SK-N-SH treated with all-trans-retinoic acid at 6 μM for 48 hours (cell line): Measurements from ENCODE around the gene ZNF536.

Experiments used
- ATAC-seq: fragments of 200-7000 bp; cut with Tn5 transposase; 3 replicates; pipeline ENCODE4 v1.9.1; 2020; ENCODE audit warnings: mild to moderate bottlenecking, moderate library complexity
- ARNTL ChIP-seq: fragments of 450-650 bp; formaldehyde crosslinking; IDR thresholded peaks from 2 replicates; pipeline ENCODE4 v1.5.0; 2020; ENCODE audit warnings: low read depth, mild to moderate bottlenecking, moderate library complexity, borderline replicate concordance
- BACH2 ChIP-seq: fragments of 250-450 bp; sonication (Bioruptor Pico); IDR thresholded peaks from 2 replicates; pipeline ENCODE4 v1.9.0; 2021; ENCODE audit warnings: mild to moderate bottlenecking, borderline replicate concordance
- CREB5 ChIP-seq: fragments of 250-450 bp; sonication (Bioruptor Pico); IDR thresholded peaks from 2 replicates; pipeline ENCODE4 v1.5.1; 2020; ENCODE audit warnings: low read depth, mild to moderate bottlenecking, moderate library complexity
- CSDC2 ChIP-seq: fragments of 250-450 bp; sonication (Bioruptor Pico); IDR thresholded peaks from 2 replicates; pipeline ENCODE4 v1.5.0; 2020; ENCODE audit warnings: mild to moderate bottlenecking, moderate library complexity
- CSRNP3 ChIP-seq: fragments of 250-450 bp; sonication (Bioruptor Pico); IDR thresholded peaks from 2 replicates; pipeline ENCODE4 v1.5.1; 2021; ENCODE audit warnings: mild to moderate bottlenecking, moderate library complexity
- ESRRG ChIP-seq: fragments of 250-450 bp; sonication (Bioruptor Pico); IDR thresholded peaks from 2 replicates; pipeline ENCODE4 v1.6.1; 2021; ENCODE audit warnings: mild to moderate bottlenecking
- GLIS3 ChIP-seq: fragments of 250-450 bp; sonication (Bioruptor Pico); IDR thresholded peaks from 2 replicates; pipeline ENCODE4 v1.5.0; 2020; ENCODE audit warnings: mild to moderate bottlenecking, moderate library complexity
- OSR1 ChIP-seq: fragments of 250-450 bp; sonication (Bioruptor Pico); IDR thresholded peaks from 2 replicates; pipeline ENCODE4 v1.8.0; 2022; ENCODE audit warnings: moderate library complexity, mild to moderate bottlenecking, inconsistent platforms
- PATZ1 ChIP-seq: fragments of 250-450 bp; sonication (Bioruptor Pico); IDR thresholded peaks from 2 replicates; pipeline ENCODE4 v1.8.0; 2020; ENCODE audit warnings: mild to moderate bottlenecking, moderate library complexity, borderline replicate concordance
- POU6F1 ChIP-seq: fragments of 250-450 bp; sonication (Bioruptor Pico); IDR thresholded peaks from 2 replicates; pipeline ENCODE4 v1.8.0; 2021; ENCODE audit warnings: low read depth, mild to moderate bottlenecking, moderate library complexity, borderline replicate concordance
- PPARA ChIP-seq: fragments of 250-450 bp; sonication (Bioruptor Pico); IDR thresholded peaks from 2 replicates; pipeline ENCODE4 v1.5.0; 2020; ENCODE audit warnings: mild to moderate bottlenecking, borderline replicate concordance
- RARB ChIP-seq: fragments of 250-450 bp; sonication (Bioruptor Pico); IDR thresholded peaks from 2 replicates; pipeline ENCODE4 v1.8.0; 2021; ENCODE audit warnings: mild to moderate bottlenecking, moderate library complexity
- SNAI2 ChIP-seq: fragments of 250-450 bp; sonication (Bioruptor Pico); IDR thresholded peaks from 2 replicates; pipeline ENCODE4 v1.5.0; 2020; ENCODE audit warnings: mild to moderate bottlenecking, moderate library complexity
- TCF4 ChIP-seq: fragments of 250-450 bp; sonication (Bioruptor Pico); IDR thresholded peaks from 2 replicates; pipeline ENCODE4 v1.8.0; 2021; ENCODE audit warnings: mild to moderate bottlenecking, moderate library complexity, borderline replicate concordance
- TOX ChIP-seq: fragments of 250-450 bp; sonication (Bioruptor Pico); IDR thresholded peaks from 2 replicates; pipeline ENCODE4 v1.8.0; 2021; ENCODE audit warnings: mild to moderate bottlenecking, moderate library complexity, borderline replicate concordance
- TSHZ2 ChIP-seq: fragments of 250-450 bp; sonication (Bioruptor Pico); IDR thresholded peaks from 2 replicates; pipeline ENCODE4 v1.5.0; 2020; ENCODE audit warnings: mild to moderate bottlenecking, moderate library complexity
- ZFP30 ChIP-seq: fragments of 450-650 bp; formaldehyde crosslinking; IDR thresholded peaks from 2 replicates; pipeline ENCODE4 v1.5.0; 2022; ENCODE audit warnings: mild to moderate bottlenecking, moderate library complexity
- ZNF565 ChIP-seq: fragments of 450-650 bp; formaldehyde crosslinking; conservative IDR thresholded peaks from 2 replicates; pipeline ENCODE4 v1.5.0; 2020; ENCODE audit warnings: low read depth, mild to moderate bottlenecking, moderate library complexity
- ZNF70 ChIP-seq: fragments of 450-650 bp; formaldehyde crosslinking; IDR thresholded peaks from 2 replicates; pipeline ENCODE4 v1.5.0; 2020; ENCODE audit warnings: mild to moderate bottlenecking, moderate library complexity
- ZNF8 ChIP-seq: fragments of 450-650 bp; formaldehyde crosslinking; IDR thresholded peaks from 2 replicates; pipeline ENCODE4 v1.5.0; 2020; ENCODE audit warnings: mild to moderate bottlenecking, moderate library complexity

Gene ZNF536

GRCh38 chr19:30516531-30516930 lies 144.3 kb downstream of the ZNF536 start:
- no peak for ATAC-seq
- TF ChIP-seq ARNTL (CRISPR knock-in tag) (no peak), ZNF565 (CRISPR knock-in tag) (no peak), RARB (CRISPR knock-in tag) (no peak), GLIS3 (CRISPR knock-in tag) (no peak), ZNF70 (CRISPR knock-in tag) (no peak), CSDC2 (CRISPR knock-in tag) (no peak), TOX (no peak), TCF4 (CRISPR knock-in tag) (no peak), POU6F1 (no peak), BACH2 (no peak), CSRNP3 (CRISPR knock-in tag) (no peak), PPARA (CRISPR knock-in tag) (no peak), TSHZ2 (CRISPR knock-in tag) (no peak), ZNF8 (CRISPR knock-in tag) (no peak), SNAI2 (no peak), PATZ1 (CRISPR knock-in tag) (no peak), CREB5 (CRISPR knock-in tag) (no peak), OSR1 (no peak)

GRCh38 chr19:30518965-30519606 lies 146.9 kb downstream of the ZNF536 start:
- TF ChIP-seq ESRRG (CRISPR knock-in tag), result no peak
- no peak for TF ChIP-seq POU6F1
- TF ChIP-seq CSRNP3 (CRISPR knock-in tag), result no peak
- no peak for TF ChIP-seq GLIS3 (CRISPR knock-in tag)
- TF ChIP-seq ARNTL (CRISPR knock-in tag), result no peak
- no peak for TF ChIP-seq ZFP30 (CRISPR knock-in tag)
- TF ChIP-seq PATZ1 (CRISPR knock-in tag), result no peak
- TF ChIP-seq CSDC2 (CRISPR knock-in tag), result no peak
- no peak for ATAC-seq
